ENCODE measurements around the gene SCUBE1.

The SCUBE1 gene

DNA sequence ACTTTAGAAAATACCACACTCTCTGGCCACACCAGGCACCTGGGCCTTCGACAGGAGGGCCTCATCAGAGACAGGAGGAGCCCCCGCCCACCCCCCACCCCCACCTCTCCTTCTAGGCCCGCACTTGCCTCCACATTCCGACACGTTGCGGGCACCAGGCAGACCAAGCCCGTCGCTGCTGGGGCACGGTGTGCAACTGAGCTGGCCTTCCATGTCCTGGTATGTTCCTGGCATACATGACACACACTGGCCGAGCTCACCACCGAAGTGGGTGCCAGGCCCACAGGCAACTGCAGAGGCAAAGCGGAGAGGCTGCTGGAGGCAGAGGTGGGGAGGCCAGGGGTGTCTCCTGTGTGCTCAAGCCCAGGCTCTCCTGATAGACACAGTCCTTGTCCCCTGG, 129.2 kb downstream of the SCUBE1 start:
- DNase-seq (ENCODE audit: low read depth) = no peak

- no peak for DNase-seq (ENCODE audit: low read depth)
These were observed 130.1 kb downstream of the SCUBE1 start for GRCh38 chr22:43213051-43213450.

GRCh38 chr22:43212434-43212952, 130.7 kb downstream of the SCUBE1 start:
- DNase-seq (ENCODE audit: low read depth) = no peak

- DNase-seq (ENCODE audit: low read depth) = no peak
These were observed 131.2 kb downstream of the SCUBE1 start for GRCh38 chr22:43211941-43212433.

GRCh38 chr22:43210631-43211515, 132.3 kb downstream of the SCUBE1 start:
- DNase-seq (ENCODE audit: low read depth) = no peak

DNA sequence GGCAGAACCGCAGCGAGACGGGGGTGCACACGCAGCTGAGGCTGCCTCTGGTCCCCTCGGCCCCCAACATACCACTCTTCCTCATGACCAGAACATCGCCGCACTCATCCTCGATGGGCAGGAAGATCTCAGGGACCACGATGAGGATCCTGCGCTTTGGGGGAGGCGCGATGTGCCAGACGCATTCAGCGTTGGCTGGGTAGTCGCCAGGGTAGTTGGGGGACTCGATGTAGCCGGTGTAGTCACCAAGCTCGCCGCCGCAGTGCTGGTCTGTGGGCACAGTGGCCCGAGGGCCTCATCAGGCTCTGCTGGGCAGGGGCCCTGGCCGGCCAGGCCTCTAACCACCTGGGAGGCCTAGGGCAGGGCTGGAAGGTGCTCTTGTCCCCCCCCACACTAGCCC, 133.2 kb downstream of the SCUBE1 start:
- DNase-seq (ENCODE audit: low read depth) = no peak

DNA sequence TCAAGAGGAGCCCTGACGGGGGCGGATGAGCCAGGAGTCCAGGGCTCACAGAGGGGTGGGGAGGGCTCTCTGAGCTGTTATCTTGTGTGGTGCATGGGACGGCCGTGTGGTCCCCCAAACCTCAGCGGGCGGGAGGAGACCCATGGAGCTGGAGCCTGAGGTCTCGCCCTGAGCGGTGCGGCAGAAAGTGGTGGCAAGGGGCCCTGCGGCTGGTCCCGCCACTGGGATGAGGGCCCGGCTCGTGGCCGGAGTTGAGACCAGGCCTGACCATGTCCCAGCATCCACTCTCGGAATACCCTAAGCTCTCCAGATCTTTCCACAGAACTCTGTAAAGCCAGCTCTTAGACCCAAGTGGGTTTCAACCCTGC, 133.7 kb downstream of the SCUBE1 start:
- no peak for DNase-seq (ENCODE audit: low read depth)

DNA sequence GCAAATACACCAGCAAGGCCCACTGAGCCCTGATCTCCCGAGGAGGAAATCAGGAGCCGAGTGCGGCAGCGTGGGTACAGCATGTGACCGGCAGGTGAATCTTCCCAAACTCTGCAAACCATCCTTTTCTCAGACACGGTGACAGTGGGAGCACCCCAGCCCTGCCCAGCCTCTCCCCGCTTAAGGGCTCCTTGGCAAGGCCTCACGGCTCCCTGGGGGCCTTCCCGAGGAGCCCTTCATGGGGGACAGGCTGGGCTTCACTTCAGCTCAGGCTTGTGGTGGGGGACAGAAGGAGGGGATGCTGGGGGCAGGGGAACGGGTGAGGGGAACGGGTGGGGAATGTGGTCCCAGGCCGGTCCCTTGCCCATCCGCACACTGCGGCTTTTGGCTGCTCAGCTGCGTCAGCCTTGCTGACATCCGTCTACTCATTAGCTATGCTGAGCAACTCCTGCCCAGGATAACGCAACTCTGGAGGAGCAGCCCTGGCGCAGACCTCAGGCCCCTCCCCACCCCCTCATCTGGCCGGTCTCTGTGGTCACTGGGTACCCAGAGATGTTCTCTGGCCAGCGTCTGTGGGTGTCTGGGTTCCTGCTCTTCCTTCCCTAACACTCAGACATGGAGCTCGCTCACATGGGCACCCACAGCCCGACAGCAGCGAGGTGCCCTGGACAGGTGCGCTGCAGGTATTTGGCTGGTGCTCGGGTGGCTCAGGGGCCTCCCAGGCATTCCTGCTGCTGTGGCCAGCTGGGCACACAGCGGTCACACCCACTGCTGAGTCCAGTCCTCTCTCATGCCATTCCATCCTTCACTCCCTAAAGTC, 134.3 kb downstream of the SCUBE1 start:
- DNase-seq (ENCODE audit: low read depth) = no peak

GRCh38 chr22:43207849-43208702, 135.1 kb downstream of the SCUBE1 start:
- DNase-seq (ENCODE audit: low read depth) = no peak

GRCh38 chr22:43207386-43207785, 135.8 kb downstream of the SCUBE1 start:
- no peak for DNase-seq (ENCODE audit: low read depth)

DNA sequence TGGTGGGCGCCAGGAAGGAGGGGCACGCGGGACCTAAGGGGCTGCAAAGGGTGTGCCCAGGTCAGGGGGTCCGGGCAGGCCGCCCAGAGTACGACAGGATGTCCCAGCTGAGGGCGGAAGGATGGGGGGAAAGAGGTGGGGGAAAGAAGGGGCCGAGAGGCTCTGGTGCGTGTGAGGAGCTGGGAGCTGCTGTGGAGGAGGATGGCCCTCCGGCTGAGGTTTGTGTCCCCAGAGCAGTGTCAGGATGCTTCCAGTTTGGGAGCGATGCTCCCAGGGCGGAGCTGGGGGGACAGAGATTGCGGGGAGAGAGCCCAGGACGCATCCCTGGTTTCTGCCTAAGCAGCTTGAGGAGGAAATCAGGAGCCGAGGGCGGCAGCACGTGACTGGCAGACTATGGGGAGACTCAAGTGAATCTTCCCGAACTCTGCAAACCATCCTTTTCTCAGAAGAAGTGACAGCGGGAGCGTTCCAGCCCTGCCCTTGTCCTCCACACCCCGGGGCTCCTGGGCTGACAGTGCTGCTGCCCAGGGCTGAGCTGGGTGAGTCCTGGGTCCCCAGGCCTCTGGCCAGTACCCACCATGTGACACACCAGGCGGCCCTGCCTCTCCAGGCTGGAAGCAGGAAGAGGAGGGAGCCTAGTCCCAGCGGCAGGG, 136.5 kb downstream of the SCUBE1 start:
- DNase-seq (ENCODE audit: low read depth) = no peak

DNA sequence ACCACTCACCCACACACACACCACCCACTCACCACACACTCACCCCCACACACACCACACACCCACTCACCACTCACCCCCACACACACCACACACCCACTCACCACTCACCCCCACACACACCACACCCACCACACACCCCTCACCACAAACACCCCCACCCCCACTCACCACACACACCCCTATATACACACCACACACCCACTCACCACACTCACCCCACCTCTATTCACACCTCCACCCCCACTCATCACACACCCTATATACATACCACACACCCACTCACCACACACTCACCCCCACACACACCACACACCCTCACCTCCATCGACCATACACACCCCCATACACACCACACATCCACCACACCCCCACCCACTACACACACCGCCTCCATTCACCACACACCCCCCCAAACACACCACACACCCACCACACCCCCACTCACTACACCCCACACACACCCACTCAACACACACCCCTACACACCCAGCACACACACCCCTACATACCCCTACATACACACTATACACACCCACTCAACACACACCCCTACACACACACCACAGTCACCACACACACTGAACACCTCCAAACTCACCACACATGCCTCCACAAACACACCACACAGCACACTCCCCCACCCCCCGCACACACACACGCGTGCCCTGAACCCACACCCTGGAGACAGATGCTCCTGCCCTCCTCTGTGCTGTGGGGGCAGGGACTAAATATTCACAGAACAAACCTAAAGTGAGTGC, 137.2 kb downstream of the SCUBE1 start:
- DNase-seq (ENCODE audit: low read depth) = no peak

DNA sequence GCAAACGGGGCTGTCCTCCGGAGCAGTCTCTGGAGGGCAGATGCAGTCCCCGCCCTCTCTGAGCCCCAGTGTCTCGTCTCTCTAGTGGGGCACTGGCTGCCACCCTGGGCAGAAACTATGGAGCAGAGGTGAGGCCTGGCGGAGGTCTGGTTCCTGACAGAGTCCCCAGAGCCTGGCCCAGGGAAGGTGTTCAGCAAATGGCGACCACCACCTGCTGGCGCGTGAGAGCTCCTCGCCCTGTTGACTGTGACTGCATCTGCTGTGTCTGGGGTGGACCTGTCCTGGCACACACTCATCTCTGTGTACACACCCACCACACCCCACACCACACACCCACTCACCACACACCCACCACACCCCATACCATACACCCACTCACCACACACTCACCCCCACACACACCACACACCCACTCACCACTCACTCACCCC, 137.9 kb downstream of the SCUBE1 start:
- no peak for DNase-seq (ENCODE audit: low read depth)

- no peak for DNase-seq (ENCODE audit: low read depth)
These were observed 139.6 kb downstream of the SCUBE1 start for GRCh38 chr22:43203471-43203981.

DNA sequence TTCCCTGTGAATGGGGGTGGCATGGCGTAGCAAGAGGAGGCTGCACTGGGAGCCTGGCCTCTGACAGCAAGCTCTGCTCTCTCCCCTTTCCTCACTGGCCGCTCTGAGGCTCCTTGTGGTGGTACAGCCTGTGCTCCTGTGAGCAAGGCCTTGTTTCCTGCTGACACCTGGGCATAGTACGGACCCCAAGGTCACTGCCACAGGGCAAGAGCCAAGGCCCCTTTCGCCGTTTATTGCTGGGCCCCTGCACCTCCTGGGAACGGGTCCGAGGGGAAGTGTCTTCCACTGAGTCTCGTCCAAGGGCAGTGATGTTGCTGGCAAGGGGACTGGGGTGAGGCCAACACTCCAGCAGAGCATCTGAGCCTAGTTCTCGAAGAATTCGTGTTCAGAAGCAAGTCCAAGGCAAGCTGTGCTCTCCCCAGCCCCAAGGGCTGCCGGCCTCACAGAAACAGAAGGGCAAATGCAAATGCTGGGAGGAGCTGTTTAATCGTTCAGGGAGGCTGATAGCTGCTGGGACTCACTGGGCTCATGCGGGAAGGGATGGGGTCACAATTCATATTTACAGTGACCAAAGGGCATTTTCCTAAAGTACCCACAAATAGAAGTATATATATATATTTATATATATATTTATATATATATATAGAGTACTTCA, 140.3 kb downstream of the SCUBE1 start:
- no peak for DNase-seq (ENCODE audit: low read depth)

GRCh38 chr22:43202326-43202725, 140.8 kb downstream of the SCUBE1 start:
- DNase-seq (ENCODE audit: low read depth) = no peak

DNA sequence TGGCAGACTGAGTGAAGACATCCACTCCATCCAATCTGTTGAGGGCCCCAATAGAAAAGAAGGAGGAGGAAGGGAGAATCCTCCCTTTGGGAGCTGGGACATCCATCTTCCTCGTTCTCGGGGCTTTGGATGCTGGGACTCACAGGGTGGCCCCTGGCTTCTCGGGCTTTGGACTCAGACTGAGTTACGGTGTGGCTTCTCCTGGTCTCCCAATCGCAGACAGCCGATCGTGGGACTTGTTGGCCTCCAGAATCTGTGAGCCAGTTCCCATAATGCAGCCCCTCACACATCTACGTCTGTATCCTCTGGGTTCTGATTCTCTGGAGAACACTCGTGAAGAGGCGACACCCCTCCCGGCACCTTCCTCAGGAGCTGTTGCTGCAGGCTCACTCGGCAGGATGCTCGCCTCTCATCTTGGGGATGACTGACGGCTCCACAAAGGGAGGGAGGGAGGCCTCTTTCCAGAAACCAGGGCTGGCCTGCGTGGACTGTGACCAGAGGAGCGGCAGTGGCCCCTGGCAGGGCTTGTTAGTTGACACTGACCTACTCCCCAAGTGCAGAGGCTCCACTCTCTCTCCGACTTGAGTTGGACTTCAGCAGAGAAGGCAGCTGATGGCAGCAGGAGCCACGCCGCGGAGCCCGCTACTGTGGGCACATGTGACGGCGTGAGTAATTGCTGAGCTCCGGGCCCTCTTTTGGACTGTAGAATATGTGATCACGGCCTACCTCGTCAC, 141.5 kb downstream of the SCUBE1 start:
- no peak for DNase-seq (ENCODE audit: low read depth)

DNA sequence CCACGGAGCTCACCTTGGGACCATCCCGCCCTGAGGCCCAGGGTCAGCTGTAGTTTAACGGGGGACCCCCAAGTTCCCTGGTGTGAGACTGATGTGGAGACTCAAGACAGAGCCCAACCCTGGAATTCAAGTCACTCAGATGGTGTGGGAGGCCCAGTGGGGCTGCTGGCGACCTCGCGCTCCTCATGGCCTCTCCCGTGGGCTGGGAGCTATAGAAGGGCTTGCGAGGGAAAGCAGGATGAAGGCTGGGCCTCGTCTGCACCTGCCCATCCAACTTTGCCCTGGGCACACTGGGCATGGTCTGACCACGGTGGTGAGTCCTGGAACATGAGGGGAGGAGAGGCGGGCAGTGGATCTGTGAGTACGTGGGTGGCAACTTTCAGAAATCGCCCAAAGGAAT, 142.6 kb downstream of the SCUBE1 start:
- no peak for DNase-seq (ENCODE audit: low read depth)

DNA sequence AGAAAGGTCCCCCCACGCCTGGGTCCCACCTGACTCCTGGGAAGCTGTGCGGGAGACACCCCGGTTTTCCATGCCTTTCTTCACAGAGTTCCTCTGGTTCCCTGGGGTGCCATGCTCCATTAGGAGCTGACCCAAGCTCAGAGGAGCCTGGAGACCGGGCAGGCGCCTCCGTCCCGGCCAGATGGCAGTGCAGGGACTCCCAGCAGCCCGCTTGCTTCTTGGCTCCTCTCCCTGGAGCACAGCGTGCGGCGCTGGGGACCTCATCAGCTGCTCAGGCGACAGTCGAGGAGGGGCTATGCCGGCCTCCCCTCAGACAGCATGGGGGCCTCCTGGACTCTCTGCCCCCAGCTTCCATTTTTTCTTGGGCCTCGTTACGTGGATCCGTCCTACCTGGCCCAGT, 143.1 kb downstream of the SCUBE1 start:
- no peak for DNase-seq (ENCODE audit: low read depth)
